ENCODE data around the gene ARAP2.

Gene ARAP2

DNA sequence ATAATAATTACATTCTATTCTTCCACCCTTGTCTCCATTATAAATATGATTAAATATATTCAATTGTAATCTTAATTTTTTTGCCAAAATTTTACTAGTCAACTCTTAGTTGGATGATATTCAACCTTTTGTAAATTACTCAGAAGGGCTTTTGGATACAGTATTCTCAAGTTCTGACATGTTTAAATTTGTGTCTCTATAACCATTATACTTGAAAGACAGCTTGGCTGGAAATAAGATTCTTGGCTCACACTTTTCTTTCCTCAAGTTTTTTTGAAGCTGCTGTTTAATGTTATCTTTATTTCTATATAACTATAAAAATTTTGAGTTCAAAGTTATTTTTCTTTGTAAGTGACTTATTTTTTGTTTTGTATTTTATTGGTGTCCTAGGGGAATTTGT, 214.4 kb downstream of the ARAP2 start:
- TF ChIP-seq TAF1 (IDR thresholded peaks at IDR 0.05; ENCODE audit: low read depth) (no peak), YY1 (IDR thresholded peaks at IDR 0.05; ENCODE audit: low read depth) (no peak), TEAD4 (IDR thresholded peaks at IDR 0.05) (no peak), FOXM1 (IDR thresholded peaks at IDR 0.05; ENCODE audit: borderline replicate concordance, low read depth) (no peak), RAD21 (IDR thresholded peaks at IDR 0.05; ENCODE audit: low read depth) (no peak), EGR1 (IDR thresholded peaks at IDR 0.05) (no peak), EP300 (IDR thresholded peaks at IDR 0.05; ENCODE audit: borderline replicate concordance) (no peak), TCF12 (IDR thresholded peaks at IDR 0.05; ENCODE audit: low read depth) (no peak), ZBTB7A (IDR thresholded peaks at IDR 0.05; ENCODE audit: low read depth) (no peak), CREB1 (IDR thresholded peaks at IDR 0.05; ENCODE audit: low read depth) (no peak), NFIC (IDR thresholded peaks at IDR 0.05) (no peak), CEBPB (IDR thresholded peaks at IDR 0.05) (no peak)
- TF ChIP-seq, protein P1, sequence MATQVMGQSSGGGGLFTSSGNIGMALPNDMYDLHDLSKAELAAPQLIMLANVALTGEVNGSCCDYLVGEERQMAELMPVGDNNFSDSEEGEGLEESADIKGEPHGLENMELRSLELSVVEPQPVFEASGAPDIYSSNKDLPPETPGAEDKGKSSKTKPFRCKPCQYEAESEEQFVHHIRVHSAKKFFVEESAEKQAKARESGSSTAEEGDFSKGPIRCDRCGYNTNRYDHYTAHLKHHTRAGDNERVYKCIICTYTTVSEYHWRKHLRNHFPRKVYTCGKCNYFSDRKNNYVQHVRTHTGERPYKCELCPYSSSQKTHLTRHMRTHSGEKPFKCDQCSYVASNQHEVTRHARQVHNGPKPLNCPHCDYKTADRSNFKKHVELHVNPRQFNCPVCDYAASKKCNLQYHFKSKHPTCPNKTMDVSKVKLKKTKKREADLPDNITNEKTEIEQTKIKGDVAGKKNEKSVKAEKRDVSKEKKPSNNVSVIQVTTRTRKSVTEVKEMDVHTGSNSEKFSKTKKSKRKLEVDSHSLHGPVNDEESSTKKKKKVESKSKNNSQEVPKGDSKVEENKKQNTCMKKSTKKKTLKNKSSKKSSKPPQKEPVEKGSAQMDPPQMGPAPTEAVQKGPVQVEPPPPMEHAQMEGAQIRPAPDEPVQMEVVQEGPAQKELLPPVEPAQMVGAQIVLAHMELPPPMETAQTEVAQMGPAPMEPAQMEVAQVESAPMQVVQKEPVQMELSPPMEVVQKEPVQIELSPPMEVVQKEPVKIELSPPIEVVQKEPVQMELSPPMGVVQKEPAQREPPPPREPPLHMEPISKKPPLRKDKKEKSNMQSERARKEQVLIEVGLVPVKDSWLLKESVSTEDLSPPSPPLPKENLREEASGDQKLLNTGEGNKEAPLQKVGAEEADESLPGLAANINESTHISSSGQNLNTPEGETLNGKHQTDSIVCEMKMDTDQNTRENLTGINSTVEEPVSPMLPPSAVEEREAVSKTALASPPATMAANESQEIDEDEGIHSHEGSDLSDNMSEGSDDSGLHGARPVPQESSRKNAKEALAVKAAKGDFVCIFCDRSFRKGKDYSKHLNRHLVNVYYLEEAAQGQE (IDR thresholded peaks at IDR 0.05; ENCODE audit: low read depth): no peak
- TF ChIP-seq, protein P2, sequence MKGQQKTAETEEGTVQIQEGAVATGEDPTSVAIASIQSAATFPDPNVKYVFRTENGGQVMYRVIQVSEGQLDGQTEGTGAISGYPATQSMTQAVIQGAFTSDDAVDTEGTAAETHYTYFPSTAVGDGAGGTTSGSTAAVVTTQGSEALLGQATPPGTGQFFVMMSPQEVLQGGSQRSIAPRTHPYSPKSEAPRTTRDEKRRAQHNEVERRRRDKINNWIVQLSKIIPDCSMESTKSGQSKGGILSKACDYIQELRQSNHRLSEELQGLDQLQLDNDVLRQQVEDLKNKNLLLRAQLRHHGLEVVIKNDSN (IDR thresholded peaks at IDR 0.05): no peak
- TF ChIP-seq, protein P3, sequence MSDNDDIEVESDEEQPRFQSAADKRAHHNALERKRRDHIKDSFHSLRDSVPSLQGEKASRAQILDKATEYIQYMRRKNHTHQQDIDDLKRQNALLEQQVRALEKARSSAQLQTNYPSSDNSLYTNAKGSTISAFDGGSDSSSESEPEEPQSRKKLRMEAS (IDR thresholded peaks at IDR 0.05): no peak

DNA sequence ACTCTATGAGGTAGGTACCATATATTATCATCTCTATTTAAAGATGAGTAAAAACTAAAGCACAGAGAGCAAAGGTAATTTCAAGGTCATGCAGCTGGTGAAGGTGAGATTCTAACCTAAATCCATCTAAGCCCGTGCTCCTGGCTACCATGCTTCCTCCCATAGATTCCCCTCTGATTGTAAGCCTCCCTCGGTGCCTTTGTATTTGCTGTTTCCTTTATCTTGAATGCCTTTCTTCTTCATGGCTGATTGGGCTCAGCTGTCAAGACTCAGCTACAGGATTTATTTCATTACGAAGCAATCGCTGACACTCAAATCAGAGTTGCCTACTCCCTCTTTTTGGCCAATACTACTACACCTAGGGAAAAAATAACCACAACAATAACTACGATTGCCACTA, 217.1 kb downstream of the ARAP2 start:
- TF ChIP-seq, protein P2 (IDR thresholded peaks at IDR 0.05): no peak
- TF ChIP-seq FOXM1 (IDR thresholded peaks at IDR 0.05; ENCODE audit: borderline replicate concordance, low read depth): no peak
- no peak for TF ChIP-seq ZBTB7A (IDR thresholded peaks at IDR 0.05; ENCODE audit: low read depth)
- TF ChIP-seq CREB1 (IDR thresholded peaks at IDR 0.05; ENCODE audit: low read depth): no peak
- no peak for TF ChIP-seq TCF12 (IDR thresholded peaks at IDR 0.05; ENCODE audit: low read depth)
- no peak for TF ChIP-seq EP300 (IDR thresholded peaks at IDR 0.05; ENCODE audit: borderline replicate concordance)
- TF ChIP-seq YY1 (IDR thresholded peaks at IDR 0.05; ENCODE audit: low read depth): no peak
- no peak for TF ChIP-seq EGR1 (IDR thresholded peaks at IDR 0.05)
- no peak for TF ChIP-seq TAF1 (IDR thresholded peaks at IDR 0.05; ENCODE audit: low read depth)
- no peak for TF ChIP-seq NFIC (IDR thresholded peaks at IDR 0.05)
- TF ChIP-seq TEAD4 (IDR thresholded peaks at IDR 0.05): no peak
- no peak for TF ChIP-seq RAD21 (IDR thresholded peaks at IDR 0.05; ENCODE audit: low read depth)
- TF ChIP-seq, protein P1 (IDR thresholded peaks at IDR 0.05; ENCODE audit: low read depth): no peak
- TF ChIP-seq CEBPB (IDR thresholded peaks at IDR 0.05): no peak
- TF ChIP-seq, protein P3 (IDR thresholded peaks at IDR 0.05): no peak

DNA sequence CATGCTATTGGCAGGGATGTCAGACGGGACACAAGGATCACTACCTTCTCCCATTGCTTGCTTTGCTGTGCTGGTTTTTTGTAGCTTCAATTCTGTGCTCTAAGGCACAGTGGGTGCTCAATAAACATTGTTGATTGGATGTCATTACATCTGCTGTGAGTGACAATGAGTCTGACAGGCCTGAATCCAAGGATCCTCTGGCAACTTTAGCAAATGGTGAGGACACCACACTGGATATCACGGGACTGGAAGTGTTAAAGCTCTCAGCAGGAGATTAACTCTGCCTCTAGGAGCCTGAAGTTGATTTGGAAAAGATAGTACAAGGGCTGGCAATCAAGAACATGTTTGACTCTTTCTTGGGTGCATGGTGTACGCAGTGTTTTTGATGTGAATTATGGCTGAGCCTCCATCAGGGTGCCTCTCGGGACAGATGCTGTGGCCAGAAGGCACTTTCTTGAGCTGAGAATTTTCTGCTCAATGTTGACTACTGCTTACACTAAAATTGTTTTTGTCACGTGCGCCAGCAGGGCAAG, 217.9 kb downstream of the ARAP2 start:
- TF ChIP-seq EGR1 (IDR thresholded peaks at IDR 0.05): no peak
- TF ChIP-seq, protein P3 (IDR thresholded peaks at IDR 0.05): no peak
- TF ChIP-seq CREB1 (IDR thresholded peaks at IDR 0.05; ENCODE audit: low read depth): no peak
- TF ChIP-seq CEBPB (IDR thresholded peaks at IDR 0.05): no peak
- TF ChIP-seq NFIC (IDR thresholded peaks at IDR 0.05): no peak
- no peak for TF ChIP-seq EP300 (IDR thresholded peaks at IDR 0.05; ENCODE audit: borderline replicate concordance)
- TF ChIP-seq TAF1 (IDR thresholded peaks at IDR 0.05; ENCODE audit: low read depth): no peak
- no peak for TF ChIP-seq TCF12 (IDR thresholded peaks at IDR 0.05; ENCODE audit: low read depth)
- no peak for TF ChIP-seq YY1 (IDR thresholded peaks at IDR 0.05; ENCODE audit: low read depth)
- no peak for TF ChIP-seq FOXM1 (IDR thresholded peaks at IDR 0.05; ENCODE audit: borderline replicate concordance, low read depth)
- TF ChIP-seq, protein P2 (IDR thresholded peaks at IDR 0.05): no peak
- no peak for TF ChIP-seq RAD21 (IDR thresholded peaks at IDR 0.05; ENCODE audit: low read depth)
- TF ChIP-seq, protein P1 (IDR thresholded peaks at IDR 0.05; ENCODE audit: low read depth): no peak
- TF ChIP-seq TEAD4 (IDR thresholded peaks at IDR 0.05): no peak
